Activated T-cell treated with anti-CD3 and anti-CD28 coated beads for 4 hours (primary cell): ENCODE results near the gene NLE1.
"Not testable (repeated sequence)": the region's sequence is repeated elsewhere in the genome, so short reads cannot be mapped to it uniquely, and the experiment has no call there.

ENCODE experiments used
- DNase-seq: peaks from one replicate; pipeline ENCODE4 v3.0.0-alpha.2; 2020

The NLE1 gene

DNA sequence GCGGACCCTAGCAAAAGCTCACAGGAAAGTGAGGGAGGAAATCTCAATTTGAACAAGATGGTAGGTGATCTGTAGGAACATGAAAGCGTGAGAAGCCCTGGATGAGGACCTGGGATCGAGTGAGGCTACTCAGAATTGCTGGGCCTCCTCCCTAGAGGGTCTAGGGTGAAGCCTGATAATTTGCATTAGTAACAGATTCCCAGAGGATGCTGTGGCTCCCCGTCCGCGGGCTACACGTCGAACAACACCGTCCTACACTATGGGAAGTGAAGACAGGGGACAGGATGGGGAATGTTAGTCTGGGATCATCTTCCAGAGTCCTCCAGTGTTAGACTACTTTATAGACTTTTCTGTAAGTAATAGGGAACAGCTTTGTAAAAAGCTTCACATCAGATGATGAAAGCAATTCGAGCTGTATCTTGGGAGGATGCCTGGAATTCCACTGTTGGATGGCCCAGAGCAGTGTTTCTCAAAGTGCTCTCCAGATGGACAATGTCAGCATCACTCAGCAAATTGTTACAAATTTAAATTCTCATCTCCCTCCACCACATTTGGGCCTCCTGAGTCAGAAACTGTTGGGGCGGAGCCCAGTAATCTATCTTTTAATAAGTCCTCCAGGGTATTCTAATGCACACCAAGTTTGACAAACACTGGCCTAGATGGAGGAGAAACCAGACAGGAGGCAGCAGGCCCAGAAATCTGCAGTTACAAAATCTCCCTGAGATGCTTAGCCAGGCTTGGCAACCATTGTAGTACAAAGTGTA is 14.2 kb downstream of the NLE1 start:
- no peak for DNase-seq

DNA sequence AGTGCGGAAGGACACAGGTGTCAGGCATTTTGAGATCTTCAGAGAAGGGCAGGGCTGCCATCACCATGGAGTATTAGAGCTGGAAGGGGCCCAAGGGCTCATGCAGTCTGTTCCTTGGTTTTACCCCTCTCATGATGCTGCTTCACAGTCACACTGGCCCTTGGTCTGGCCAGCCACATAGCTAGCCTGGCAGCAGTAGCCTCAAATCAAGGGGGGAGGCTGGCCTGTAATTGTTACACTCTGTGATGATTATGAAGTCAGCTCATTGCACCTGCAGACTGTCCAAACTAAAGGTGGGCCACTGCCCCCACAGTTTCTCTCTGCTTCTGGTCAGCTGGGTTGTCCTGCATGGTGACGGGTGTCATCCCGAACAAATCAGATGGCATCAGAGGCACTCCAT is 20.8 kb downstream of the NLE1 start, which contains the start of gene FNDC8:
FNDC8 (plus strand) TSS at position 301 of the 400 bp plus-strand sequence; CDS start at position 380, 79 bp downstream.
- no peak for DNase-seq

DNA sequence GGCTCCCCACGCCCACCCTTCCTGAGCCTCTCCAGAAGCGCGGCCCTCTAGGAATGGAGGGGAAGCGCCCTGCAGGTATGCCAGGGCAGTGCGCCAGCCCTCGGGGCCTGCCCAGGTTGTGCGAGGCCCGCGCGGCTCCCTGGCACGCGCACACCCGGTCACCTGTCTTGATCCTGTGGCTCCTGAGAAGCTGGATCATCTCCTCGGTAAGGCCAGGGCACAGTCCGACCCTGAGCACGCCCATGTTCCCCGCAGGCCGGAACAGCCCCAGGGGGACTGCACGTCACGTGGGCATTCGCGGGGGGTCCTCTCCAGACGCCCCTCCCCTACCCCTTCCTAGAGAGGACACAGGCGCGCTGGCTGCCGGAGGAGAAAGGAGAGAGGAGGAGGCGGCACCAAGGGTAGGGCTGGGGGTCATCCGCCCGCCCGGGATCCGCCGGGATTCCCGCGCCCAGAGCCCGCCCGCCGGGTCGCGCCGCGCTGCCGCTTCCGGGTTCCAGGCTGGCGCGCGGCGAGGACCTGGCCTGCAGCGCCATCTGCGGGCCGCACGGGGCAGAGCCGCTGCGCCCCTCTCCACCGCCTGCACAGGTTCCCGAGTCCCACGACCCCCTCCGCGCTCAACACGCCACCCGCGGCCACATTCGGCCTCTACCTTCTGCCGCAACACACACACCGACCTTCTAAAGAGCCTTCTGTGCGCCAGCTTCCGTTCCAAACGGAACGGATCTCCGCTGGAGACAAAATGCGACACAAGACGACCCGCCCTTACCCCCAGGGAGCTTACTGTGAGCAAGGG is 22.5 kb downstream of the NLE1 start, which contains the start of gene RAD51D:
RAD51D (minus strand) TSS at position 491 of the 796 bp plus-strand sequence; CDS start at position 244, 247 bp downstream.
- DNase-seq, result peak; percentile 68

DNA sequence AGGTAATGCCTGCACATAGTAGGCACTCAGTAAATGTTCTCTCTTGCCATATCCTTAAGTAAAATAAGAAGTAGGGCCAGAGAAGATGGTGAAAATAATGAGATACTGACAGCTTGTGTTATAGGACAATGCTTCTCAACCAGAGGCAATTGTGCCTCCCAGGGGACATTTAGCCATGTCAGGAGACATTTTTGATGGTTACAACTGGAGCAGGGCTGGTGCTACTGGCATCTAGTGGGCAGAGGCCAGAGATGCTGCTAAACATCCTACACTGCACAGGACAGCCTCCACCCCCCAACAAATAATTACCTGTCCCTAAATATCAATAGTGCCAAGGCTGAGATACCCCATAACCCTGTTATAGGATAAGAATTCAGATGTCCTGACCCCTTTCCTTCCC is 24.1 kb downstream of the NLE1 start:
- DNase-seq, result no peak

DNA sequence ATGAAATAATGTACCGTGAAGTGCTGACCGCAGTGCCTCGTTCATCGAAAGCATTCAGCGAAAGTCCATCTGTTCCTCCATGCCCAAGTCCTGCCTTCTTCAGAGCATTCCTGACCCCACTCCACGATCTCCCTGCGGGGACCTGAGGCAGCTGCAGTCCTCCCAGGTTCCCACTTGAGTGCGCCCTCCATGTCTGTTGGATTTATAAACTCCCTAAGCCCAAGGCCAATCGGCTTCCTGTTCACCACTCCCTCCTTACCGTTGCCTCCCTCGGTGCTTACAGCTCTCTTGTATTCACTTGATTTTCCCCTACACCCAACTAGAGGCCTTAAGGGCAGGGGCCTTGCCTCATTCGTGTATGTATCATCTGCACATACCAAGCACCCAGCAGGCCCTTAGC is 25.3 kb downstream of the NLE1 start:
- no peak for DNase-seq

DNA sequence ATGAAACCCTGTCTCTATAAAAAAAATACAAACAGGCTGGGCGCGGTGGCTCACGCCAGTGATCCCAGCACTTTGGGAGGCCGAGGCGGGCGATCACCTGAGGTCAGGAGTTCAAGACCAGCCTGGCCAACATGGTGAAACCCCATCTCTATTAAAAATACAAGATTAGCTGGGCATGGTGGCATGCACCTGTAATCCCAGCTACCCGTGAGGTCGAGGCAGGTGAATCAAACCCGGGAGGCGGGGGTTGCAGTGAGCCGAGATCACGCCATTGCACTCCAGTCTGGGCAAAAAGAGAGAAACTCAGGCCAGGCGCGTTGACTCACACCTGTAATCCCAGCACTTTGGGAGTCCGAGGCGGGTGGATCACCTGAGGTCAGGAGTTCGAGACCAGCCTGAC is 31.3 kb downstream of the NLE1 start:
- DNase-seq, result not testable (repeated sequence)

DNA sequence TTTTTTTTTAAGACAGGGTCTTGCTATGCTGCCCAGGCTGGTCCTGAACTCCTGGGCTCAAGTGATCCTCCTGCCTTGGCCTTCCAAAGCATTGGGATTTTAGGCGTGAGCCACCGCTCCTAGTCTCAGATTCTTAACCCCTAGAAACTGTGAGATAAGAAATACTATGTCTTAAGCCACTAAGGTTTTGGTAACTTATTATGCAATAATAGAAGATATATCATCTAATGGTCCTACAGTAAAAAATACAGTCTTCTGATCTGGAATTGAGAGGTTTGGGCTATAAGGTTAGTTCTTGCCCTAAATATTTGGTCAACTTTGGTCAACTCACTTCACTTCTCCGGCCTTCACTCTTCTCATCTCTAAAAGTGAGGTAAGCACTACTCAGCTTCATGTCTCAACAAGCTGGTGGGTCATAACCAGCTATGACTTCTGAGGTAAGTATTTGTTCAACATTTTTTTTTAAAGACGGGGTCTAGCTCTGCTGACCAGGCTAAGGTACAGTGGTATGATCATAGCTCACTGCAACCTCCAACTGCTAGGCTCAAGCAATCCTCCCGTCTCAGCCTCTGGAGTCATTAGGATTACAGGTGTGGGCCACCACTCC is 37.2 kb downstream of the NLE1 start:
- DNase-seq, result no peak

DNA sequence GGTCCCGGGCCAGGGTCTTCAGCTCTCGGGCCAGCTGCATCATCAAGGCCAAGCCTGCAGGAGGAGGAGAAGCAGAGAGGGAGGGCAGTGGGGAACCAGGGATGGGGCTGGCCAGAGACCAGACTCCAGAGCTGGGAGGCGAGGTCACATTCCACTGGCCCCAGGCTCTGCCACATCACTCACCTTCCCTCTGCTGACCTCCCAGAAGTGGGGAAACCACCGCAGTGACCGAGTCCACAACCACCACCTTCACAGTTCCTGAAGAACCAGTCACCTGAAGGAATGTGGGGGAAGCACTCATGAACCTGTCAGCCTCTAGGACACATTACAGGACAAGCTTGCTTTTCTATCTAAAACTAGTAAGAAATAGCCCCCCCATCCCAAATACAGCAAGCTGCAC is 38.8 kb downstream of the NLE1 start:
- DNase-seq, result no peak

DNA sequence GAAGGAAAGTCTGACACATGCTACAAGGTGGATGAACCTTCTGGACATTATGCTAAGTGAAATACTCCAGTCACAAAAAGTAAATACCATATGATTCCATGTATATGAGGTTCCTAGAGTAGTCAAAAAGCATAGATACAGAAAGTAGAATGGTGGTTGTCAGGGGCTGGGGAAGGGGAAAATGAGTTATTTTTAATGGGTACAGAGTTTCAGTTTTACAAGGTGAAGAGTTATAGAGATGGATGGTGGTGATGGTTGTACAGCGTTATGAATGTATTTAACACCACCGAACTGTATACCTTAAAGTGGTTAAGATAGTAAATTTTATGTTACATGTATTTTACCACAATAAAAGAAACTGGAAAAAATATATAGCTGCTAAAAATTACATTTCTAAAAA is 40.4 kb downstream of the NLE1 start:
- no peak for DNase-seq

DNA sequence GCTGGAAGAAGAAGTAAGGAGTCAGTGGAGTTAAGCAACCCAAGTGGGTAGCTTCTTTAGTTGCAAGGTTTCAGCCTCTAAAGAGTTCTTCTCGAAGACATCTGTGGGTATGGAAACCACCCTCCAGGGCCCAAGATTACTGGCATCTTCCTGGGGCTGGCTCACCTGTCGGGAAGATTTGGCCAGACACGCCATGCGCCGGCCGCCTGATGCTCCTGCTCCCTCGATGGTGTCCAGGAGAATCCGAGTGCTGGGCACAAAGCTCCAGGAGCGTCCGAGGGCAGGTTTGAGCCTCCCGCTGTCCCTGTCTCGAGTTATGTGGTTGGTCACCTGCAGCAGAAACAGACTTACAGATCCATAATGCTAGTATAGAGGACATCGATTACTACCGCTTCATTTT is 41.1 kb downstream of the NLE1 start:
- no peak for DNase-seq

DNA sequence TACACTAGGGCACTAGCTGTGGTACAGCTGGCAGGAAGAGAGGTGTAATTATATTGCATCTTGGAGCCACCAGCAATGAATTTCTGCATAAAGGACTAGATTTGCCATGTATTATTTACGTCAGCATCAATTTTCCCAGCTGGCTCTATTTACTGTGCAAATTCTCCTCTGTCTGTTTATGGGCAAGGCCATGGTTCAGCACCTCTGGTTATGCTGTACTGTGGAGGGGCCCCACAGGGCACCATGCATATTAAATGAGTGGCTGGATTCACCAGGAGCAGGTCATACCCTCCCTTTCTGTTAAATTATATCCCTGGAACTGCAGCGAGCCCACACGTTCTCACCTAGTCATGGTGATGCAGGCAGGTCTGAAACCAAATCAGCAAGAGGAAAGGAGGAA is 42.2 kb downstream of the NLE1 start:
- DNase-seq, result no peak

DNA sequence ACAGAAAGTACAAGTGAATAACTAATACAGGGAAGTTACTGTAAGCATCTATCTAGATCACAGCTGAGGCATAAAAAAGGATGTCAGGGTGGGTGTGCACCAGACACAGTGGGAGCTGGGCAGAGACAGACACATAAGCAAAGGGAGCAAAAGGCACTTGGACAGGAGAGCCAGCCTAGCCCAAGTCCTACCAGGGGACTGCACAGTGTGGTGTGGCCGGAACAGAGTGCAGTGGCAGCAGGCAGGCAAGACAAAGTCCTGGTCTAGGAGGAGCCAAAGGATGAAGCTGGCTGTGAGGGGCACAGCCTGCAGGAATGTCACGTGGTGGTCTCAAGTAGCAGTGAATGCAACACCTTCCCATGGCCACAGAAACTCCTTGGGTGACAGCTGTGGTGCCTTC is 44.3 kb downstream of the NLE1 start:
- DNase-seq, result no peak

DNA sequence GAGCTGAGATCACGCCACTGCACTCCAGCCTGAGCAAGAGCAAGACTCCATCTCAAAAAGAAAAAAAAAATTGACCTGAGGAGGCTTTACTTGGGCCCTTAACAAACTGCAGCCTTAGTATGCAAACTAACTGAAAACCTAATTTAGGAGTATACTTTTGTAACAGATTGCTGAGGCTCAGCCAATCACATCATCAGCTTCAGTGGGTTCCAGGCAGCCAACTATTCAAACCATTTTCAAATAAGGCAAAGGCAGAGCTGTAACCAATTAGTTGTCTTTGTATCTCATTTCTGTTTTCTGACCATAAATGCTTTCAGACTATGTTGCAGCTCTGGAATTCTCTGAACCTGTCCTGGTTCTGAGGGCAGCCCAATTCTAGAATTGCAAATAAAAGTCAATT is 46.4 kb downstream of the NLE1 start:
- DNase-seq, result no peak

DNA sequence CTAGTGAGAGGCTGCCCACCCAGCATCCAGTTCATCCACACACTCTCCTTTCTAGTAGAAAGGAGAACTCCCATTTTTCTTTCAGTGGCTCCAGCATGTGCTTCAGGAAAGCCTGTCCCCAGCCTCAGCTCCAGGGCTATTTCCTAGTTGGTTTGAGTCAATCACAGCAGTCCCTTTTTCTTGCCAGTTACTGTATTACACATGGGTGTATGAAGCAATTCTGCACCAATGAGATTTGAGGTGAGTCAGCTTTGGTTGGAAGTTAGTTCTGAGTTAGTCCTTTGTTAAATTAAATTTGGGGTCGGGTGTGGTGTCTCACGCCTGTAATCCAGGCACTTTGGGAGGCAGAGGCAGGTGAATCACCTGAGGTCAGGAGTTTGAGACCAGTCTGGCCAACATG is 47.2 kb downstream of the NLE1 start:
- no peak for DNase-seq

DNA sequence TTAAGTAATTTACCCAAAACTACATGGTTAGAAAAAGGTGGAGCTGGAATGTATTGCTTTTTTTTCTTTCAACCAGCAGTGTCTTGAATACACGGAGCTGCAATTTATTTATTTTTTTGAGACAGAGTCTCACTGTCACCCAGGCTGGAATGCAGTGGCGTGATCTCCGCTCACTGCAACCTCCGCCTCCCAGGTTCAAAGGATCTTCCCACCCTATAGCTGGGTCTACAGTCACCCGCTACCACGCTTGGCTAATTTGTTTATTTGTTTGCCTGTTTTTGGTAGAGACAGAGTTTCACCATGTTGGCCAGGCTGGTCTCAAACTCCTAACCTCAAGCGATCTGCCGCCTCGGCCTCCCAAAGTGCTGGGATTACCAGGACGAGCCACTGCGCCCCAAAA is 51.4 kb downstream of the NLE1 start:
- not testable (repeated sequence) for DNase-seq

DNA sequence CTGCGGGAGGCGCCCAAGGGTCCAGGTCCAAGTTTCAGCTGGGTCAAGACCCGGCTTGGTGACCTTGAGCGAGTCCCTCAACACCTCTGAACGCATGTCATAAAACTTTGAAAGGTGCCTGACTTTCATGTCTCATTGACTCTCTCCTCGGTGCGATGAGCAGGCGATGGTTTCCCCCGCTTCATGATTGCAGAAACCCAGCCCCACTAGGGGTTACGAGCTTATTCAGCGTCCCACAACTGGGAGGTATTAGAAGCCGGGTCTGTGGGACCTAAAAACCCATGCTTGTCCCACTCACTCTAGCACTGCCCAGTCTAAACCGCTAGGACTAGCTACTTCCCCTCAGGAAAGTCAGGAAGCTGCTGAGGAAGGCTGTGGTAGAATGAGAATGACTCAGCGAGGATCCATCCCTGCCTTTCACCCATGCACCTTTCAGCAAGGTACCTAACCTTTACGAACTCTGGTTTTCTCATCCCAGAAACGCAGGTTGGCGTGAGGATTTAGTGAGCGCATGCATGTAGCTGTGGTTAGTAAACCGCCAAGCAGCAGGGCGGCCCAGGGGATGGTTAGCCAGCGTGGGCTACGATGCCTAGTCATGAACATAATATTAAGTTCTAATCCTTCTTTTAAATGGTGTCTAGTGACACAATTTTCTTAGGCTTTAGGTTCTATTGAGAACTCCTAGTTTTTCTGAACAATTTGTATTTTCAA is 52.4 kb downstream of the NLE1 start:
- DNase-seq, result peak; percentile 21

DNA sequence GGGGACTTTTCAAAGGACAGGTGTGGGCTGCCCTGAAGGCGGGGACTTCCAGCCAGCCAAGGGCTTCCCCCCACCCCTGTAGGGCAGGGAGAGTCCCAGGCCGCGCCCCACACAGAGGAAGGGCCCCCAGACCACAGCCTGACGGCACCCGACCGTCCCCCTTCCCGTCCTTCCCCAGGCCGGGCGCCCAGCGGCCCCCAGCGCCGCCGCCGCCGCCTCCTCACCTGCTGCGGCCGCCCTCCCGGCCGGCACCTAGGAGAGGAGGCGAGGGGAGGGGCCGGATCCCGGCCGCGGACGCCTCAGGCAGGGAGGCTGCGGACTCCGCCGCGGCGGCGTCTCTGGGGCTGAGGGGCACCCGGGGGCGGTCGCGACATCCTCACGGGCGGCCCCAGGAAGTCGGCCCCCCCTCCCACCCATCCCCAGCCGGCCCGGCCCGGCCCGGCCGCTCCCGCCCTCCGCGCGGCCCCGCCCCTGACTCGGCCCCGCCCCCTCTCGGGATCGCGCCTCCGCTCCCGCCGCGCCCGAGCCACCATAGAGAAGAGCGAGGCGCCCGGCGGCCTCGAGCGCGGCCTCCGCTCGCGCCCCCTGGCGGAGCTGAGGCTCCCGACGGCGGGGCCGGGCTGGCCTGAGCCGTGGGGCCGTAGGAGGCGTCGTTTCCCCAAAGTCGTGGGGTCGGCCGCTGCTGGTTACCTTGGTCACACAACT is 53.1 kb downstream of the NLE1 start:
- DNase-seq, result peak; percentile 89

DNA sequence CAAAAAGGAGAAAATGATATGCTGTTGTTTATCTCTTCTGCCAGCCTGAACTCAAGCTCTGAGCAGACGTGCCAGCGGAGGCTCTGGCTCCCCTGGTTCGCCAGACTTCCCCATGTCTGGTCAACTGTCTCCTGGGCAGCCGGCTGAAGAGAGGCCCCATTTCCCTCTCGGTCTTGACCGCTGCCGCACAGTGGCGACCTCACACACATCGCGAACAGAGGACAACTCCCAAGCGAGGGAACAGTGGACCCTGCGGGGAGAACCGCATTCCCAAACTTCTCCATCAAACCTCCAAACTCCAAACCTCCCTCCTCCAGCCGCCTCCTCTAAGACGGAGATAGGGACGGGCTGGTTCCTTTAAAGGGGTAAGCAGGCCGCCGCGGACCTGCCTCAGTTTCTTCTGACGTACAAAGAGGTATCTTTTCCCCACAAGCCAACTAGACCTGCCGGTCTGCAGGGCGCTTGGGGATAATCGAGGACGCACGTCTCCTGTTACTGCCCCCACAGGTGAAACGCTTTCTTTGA is 53.7 kb downstream of the NLE1 start:
- DNase-seq, result no peak

DNA sequence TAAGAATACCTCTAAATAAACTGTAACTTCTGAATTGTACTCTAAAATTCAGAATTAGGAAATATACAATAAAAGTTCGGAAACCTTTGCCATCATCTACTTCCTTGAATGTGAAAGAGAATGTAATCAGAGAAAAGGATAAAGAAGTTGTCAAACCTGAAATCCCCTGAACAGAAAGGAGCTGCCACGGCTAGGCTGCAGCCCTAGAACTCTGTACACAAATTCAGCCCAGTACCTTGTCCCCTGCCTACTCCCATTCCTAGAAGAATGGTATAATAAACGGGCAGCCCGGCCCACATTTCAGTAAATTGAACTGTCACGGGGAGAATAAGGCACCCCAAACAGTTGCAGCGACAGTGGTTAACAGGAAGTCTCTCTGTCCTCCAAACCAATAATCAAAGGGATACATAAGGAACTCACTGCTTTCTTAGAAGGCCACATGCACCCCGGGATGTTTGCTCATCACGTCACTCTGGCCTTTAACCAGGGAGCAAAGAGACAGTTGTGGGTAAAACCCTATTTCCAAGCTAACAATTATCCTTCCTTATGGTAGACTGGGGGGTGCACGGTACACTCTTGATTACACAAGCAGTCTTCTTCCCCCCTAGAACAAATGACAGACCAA is 54.3 kb downstream of the NLE1 start:
- DNase-seq, result no peak

DNA sequence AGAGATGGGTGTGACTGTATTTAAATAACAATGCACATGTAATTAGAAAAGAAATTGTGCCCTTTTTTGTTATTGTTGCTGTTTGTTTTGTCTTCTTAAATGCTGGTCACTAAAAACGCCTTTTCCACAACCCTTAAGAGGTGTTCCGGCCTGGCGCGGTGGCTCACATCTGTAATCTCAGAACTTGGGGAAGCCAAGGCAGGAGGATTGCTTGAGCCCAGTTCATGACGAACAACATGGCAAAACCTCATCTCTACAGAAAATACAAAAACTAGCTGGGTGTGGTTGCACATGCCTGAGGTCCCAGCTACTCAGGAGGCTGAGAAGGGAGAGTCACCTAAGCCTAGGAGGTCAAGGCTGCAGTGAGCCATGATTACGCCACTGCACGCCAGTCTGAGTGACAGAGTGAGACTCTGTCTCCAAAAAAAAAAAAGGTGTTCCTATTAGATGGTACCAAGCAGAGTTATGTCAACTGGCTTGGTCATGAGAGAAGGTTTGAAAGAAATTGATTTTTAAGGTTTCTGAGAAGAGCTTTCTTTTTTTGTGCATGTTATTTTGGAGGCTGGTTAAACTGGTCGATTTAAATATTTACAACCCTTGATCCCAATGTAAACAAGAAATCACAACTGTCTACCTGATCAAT is 55.1 kb downstream of the NLE1 start:
- no peak for DNase-seq

DNA sequence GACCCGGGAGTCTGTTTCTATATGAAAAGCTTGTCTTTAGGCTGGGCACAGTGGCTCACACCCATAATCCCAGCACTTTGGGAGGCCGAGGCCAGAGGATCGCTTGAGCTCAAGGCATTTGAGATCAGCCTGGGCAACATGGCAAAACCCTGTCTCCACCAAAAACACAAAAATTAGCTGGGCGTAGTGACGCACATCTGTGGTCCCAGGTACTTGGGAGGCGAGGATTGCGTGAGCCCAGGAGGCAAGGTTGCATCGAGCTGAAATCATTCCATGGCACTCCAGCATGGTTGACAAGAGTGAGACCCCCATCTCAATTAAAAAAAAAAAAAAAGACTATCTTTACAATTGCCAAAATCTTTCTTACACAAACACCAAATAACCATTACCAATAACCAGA is 55.9 kb downstream of the NLE1 start:
- DNase-seq, result no peak
